GM19467 (cell line): ENCODE results near the gene SLC47A2.

Source experiments
- ATAC-seq: cut with Tn5 transposase; IDR thresholded peaks from one replicate; pipeline ENCODE4 v1.9.1; 2021; ENCODE audit warnings: mild to moderate bottlenecking, moderate library complexity; ENCODE audit not compliant: unreplicated experiment

The SLC47A2 gene

GRCh38 chr17:19747829-19748806, 31.7 kb upstream of the SLC47A2 start, which contains the start of gene ALDH3A1:
ALDH3A1 (minus strand) TSS chr17:19748298; CDS start chr17:19745129, 3,169 bp downstream.
- ATAC-seq, result no peak

GRCh38 chr17:19747159-19747719, 30.9 kb upstream of the SLC47A2 start:
- no peak for ATAC-seq

GRCh38 chr17:19746517-19746916, 30.1 kb upstream of the SLC47A2 start:
- no peak for ATAC-seq

GRCh38 chr17:19744922-19745757, 28.8 kb upstream of the SLC47A2 start:
- peak; percentile 56 for ATAC-seq

- ATAC-seq, result no peak
Observed at GRCh38 chr17:19744492-19744891, 28.1 kb upstream of the SLC47A2 start.

GRCh38 chr17:19743101-19744100, 27.0 kb upstream of the SLC47A2 start:
- no peak for ATAC-seq

- ATAC-seq, result no peak
Observed at GRCh38 chr17:19742495-19742894, 26.1 kb upstream of the SLC47A2 start.

- ATAC-seq, result no peak
Observed at GRCh38 chr17:19741832-19742457, 25.6 kb upstream of the SLC47A2 start.

- no peak for ATAC-seq
Observed at GRCh38 chr17:19740933-19741332, 24.5 kb upstream of the SLC47A2 start.

GRCh38 chr17:19739241-19740201, 23.1 kb upstream of the SLC47A2 start:
- ATAC-seq, result no peak

GRCh38 chr17:19738757-19739156, 22.4 kb upstream of the SLC47A2 start:
- ATAC-seq, result no peak

- no peak for ATAC-seq
Observed at GRCh38 chr17:19738073-19738449, 21.7 kb upstream of the SLC47A2 start.

- ATAC-seq, result no peak
Observed at GRCh38 chr17:19737305-19738072, 21.1 kb upstream of the SLC47A2 start.

GRCh38 chr17:19736071-19736470, 19.7 kb upstream of the SLC47A2 start:
- ATAC-seq, result no peak

GRCh38 chr17:19733953-19734526, 17.7 kb upstream of the SLC47A2 start:
- no peak for ATAC-seq

GRCh38 chr17:19731626-19732025, 15.2 kb upstream of the SLC47A2 start:
- no peak for ATAC-seq

- no peak for ATAC-seq
Observed at GRCh38 chr17:19730843-19731242, 14.5 kb upstream of the SLC47A2 start.
